H1 (cell line): ENCODE data around the gene ARHGEF40. TPM values are rescaled to one million over a fixed set of nuclear protein-coding genes. Genes with fewer than 3 reads are reported as not detected.

Source experiments
- CTCF ChIA-PET: fragments of 300-600 bp; sonication (Branson Sonifier 250); formaldehyde crosslinking; loops from one replicate; lab custom pipeline; 2021; ENCODE audit not compliant: partially characterized antibody; lab: Charles Lee
- POLR2A ChIA-PET: fragments of 300-600 bp; sonication (Branson Sonifier 250); formaldehyde crosslinking; loops from one replicate; lab custom pipeline; 2021; ENCODE audit warnings: inconsistent platforms; ENCODE audit not compliant: partially characterized antibody; lab: Charles Lee
- DNase-seq, 2 experiments: peaks; one replicate each; pipeline versions ENCODE4 v3.0.0 to v3.0.0-alpha.2; 2010 to 2022; ENCODE audit warnings: low spot score in 2 of 2, low read depth in 1 of 2, mixed read lengths in 1 of 2
- FAIRE-seq: peaks from 2 replicates; lab custom pipeline; 2011; peaks lifted over from hg19 to GRCh38; lab: Jason Lieb, UNC
- H2AFZ ChIP-seq: 2 replicates; pipeline ENCODE4 v1.8.1; 2012; ENCODE audit warnings: low read length, inconsistent platforms
- H2AK5ac ChIP-seq: 2 replicates; pipeline ENCODE4 v1.6.1; 2013; ENCODE audit warnings: low read depth, low read length
- H2BK120ac ChIP-seq: replicated peaks from 2 replicates; pipeline ENCODE3; 2013; ENCODE audit warnings: low read depth, low read length, inconsistent platforms
- H2BK12ac ChIP-seq: 2 replicates; pipeline ENCODE4 v1.6.1; 2013; ENCODE audit warnings: low read depth, low read length
- H2BK15ac ChIP-seq: 2 replicates; pipeline ENCODE4 v1.6.1; 2013; ENCODE audit warnings: low read length
- H2BK20ac ChIP-seq: 2 replicates; pipeline ENCODE4 v1.6.1; 2013; ENCODE audit warnings: low read length
- H2BK5ac ChIP-seq: 2 replicates; pipeline ENCODE4 v1.6.1; 2013; ENCODE audit warnings: low read depth, low read length
- H3K14ac ChIP-seq: 2 replicates; pipeline ENCODE4 v1.6.1; 2013; ENCODE audit warnings: inconsistent platforms; ENCODE audit not compliant: insufficient read length
- H3K18ac ChIP-seq: 2 replicates; pipeline ENCODE4 v1.6.1; 2013; ENCODE audit warnings: low read length; ENCODE audit errors: extremely low read depth
- H3K23ac ChIP-seq: 2 replicates; pipeline ENCODE4 v1.6.1; 2013; ENCODE audit warnings: inconsistent platforms; ENCODE audit not compliant: insufficient read length
- H3K23me2 ChIP-seq: 2 replicates; pipeline ENCODE4 v1.6.1; 2013; ENCODE audit warnings: low read depth, low read length
- H3K27ac ChIP-seq: 2 replicates; pipeline ENCODE4 v1.6.1; 2011; ENCODE audit warnings: low read depth, low read length, inconsistent platforms
- H3K27me3 ChIP-seq, 4 experiments: replicated peaks in 1 of 4; 1 replicate in 1 of 4; 2 replicates in 3 of 4; pipeline versions ENCODE4 v1.6.1 to v1.8.1; 2011 to 2013; ENCODE audit warnings: low read length in 3 of 4, mild to moderate bottlenecking in 3 of 4, inconsistent platforms in 2 of 4, mixed read lengths in 2 of 4, moderate library complexity in 1 of 4; ENCODE audit not compliant: control insufficient read depth in 3 of 4, insufficient read depth in 3 of 4; ENCODE audit errors: extremely low read depth in 1 of 4
- H3K36me3 ChIP-seq, 4 experiments: 2 replicates each; pipeline versions ENCODE4 v1.6.1 to v1.8.1; 2011 to 2013; ENCODE audit warnings: mild to moderate bottlenecking in 4 of 4, low read length in 3 of 4, moderate library complexity in 2 of 4, control low read depth in 1 of 4, inconsistent platforms in 1 of 4; ENCODE audit not compliant: insufficient read depth in 4 of 4, control insufficient read depth in 2 of 4
- H3K4ac ChIP-seq: replicated peaks from 2 replicates; pipeline ENCODE3; 2013; ENCODE audit warnings: low read length, low read depth, mixed read lengths, inconsistent platforms; ENCODE audit not compliant: insufficient read length
- H3K4me1 ChIP-seq, 4 experiments: replicated peaks in 1 of 4; 1 replicate in 1 of 4; 2 replicates in 3 of 4; pipeline versions ENCODE4 v1.6.1 to v1.8.1; 2011 to 2013; ENCODE audit warnings: low read length in 3 of 4, inconsistent platforms in 2 of 4, mixed read lengths in 1 of 4; ENCODE audit not compliant: insufficient read depth in 4 of 4, control insufficient read depth in 3 of 4
- H3K4me2 ChIP-seq, 2 experiments: 2 replicates each; pipeline versions ENCODE4 v1.6.1 to v1.8.1; 2011 to 2013; ENCODE audit warnings: low read depth in 2 of 2, low read length in 2 of 2, control low read depth in 1 of 2, inconsistent platforms in 1 of 2, mild to moderate bottlenecking in 1 of 2; ENCODE audit not compliant: insufficient read depth in 1 of 2
- H3K4me3 ChIP-seq, 4 experiments: fragments of 200-600, 300-600 bp in 1 of 4; sonication (generic), shearing (Covaris generic), sonication (Bioruptor Twin) in 1 of 4; 2 replicates each; pipeline versions ENCODE4 v1.5.1 to v1.8.1; 2011 to 2016; ENCODE audit warnings: low read length in 4 of 4, low read depth in 3 of 4, control low read depth in 2 of 4, inconsistent platforms in 2 of 4, mild to moderate bottlenecking in 2 of 4, mixed read lengths in 1 of 4, moderate library complexity in 1 of 4; ENCODE audit not compliant: insufficient read depth in 2 of 4; ENCODE audit errors: extremely low read depth in 1 of 4
- H3K56ac ChIP-seq: replicated peaks from 2 replicates; pipeline ENCODE3; 2013; ENCODE audit warnings: low read depth, mild to moderate bottlenecking, mixed read lengths, low read length, inconsistent platforms; ENCODE audit not compliant: insufficient read length
- H3K79me1 ChIP-seq: 2 replicates; pipeline ENCODE4 v1.6.1; 2013; ENCODE audit warnings: low read depth, low read length, control low read depth
- H3K79me2 ChIP-seq, 2 experiments: 2 replicates each; pipeline versions ENCODE4 v1.6.1 to v1.8.1; 2012 to 2013; ENCODE audit warnings: low read length in 2 of 2, mild to moderate bottlenecking in 2 of 2, inconsistent platforms in 1 of 2; ENCODE audit not compliant: insufficient read depth in 2 of 2, control insufficient read depth in 1 of 2
- H3K9ac ChIP-seq, 4 experiments: replicated peaks in 1 of 4; 1 replicate in 1 of 4; 2 replicates in 3 of 4; pipeline versions ENCODE4 v1.6.1 to v1.8.1; 2011 to 2013; ENCODE audit warnings: low read depth in 3 of 4, low read length in 3 of 4, control low read depth in 2 of 4, mild to moderate bottlenecking in 2 of 4, moderate library complexity in 2 of 4, inconsistent platforms in 1 of 4; ENCODE audit errors: extremely low read depth in 1 of 4
- H3K9me3 ChIP-seq, 2 experiments: 2 replicates each; pipeline versions ENCODE4 v1.6.1 to v1.8.1; 2012 to 2013; ENCODE audit warnings: mild to moderate bottlenecking in 2 of 2, moderate library complexity in 2 of 2, control low read depth in 1 of 2, inconsistent platforms in 1 of 2, low read depth in 1 of 2, low read length in 1 of 2, mixed read lengths in 1 of 2; ENCODE audit not compliant: insufficient read depth in 2 of 2
- H4K20me1 ChIP-seq, 2 experiments: replicated peaks in 1 of 2; 2 replicates each; pipeline versions ENCODE3 to v1.8.1; 2011 to 2013; ENCODE audit warnings: inconsistent platforms in 2 of 2, low read length in 2 of 2, mild to moderate bottlenecking in 1 of 2; ENCODE audit not compliant: insufficient read depth in 2 of 2, control insufficient read depth in 1 of 2
- H4K5ac ChIP-seq: 2 replicates; pipeline ENCODE4 v1.6.1; 2013; ENCODE audit warnings: low read length, low read depth, mixed read lengths, inconsistent platforms; ENCODE audit not compliant: insufficient read length
- H4K8ac ChIP-seq: 2 replicates; pipeline ENCODE4 v1.8.0; 2013; ENCODE audit warnings: mild to moderate bottlenecking, moderate library complexity, low read length, inconsistent platforms; ENCODE audit not compliant: insufficient read depth; ENCODE audit errors: extremely low read depth
- H4K91ac ChIP-seq: replicated peaks from 2 replicates; pipeline ENCODE3; 2013; ENCODE audit warnings: low read length, mixed read lengths, inconsistent platforms; ENCODE audit not compliant: insufficient read length
- ASH2L ChIP-seq: fragments of 200-600, 300-600 bp; sonication (generic); IDR thresholded peaks from one replicate; pipeline ENCODE4 v1.7.1; 2017; ENCODE audit warnings: low read length
- EP300 ChIP-seq, 2 experiments: IDR thresholded peaks; 1 replicate in 1 of 2; 2 replicates in 1 of 2; pipeline ENCODE4 v1.6.1; 2011 to 2012; ENCODE audit warnings: low read depth in 2 of 2, low read length in 2 of 2, mild to moderate bottlenecking in 2 of 2, borderline replicate concordance in 1 of 2, inconsistent platforms in 1 of 2, moderate library complexity in 1 of 2
- JUN ChIP-seq: IDR thresholded peaks from 2 replicates; pipeline ENCODE4 v1.6.1; 2011; ENCODE audit warnings: low read depth, mild to moderate bottlenecking, improper control_type of control experiment, low read length
- KDM4A ChIP-seq: IDR thresholded peaks from one replicate; pipeline ENCODE4 v1.7.1; 2012; ENCODE audit warnings: low read depth, mild to moderate bottlenecking, moderate library complexity, low read length, inconsistent platforms; ENCODE audit not compliant: severe bottlenecking
- POLR2A ChIP-seq, 2 experiments: IDR thresholded peaks; 1 replicate in 1 of 2; 2 replicates in 1 of 2; pipeline ENCODE4 v1.6.1; 2011; ENCODE audit warnings: low read depth in 2 of 2, low read length in 2 of 2, mild to moderate bottlenecking in 2 of 2; ENCODE audit errors: control extremely low read depth in 1 of 2
- SIN3A ChIP-seq, 2 experiments: IDR thresholded peaks in 1 of 2; conservative IDR thresholded peaks in 1 of 2; 2 replicates each; pipeline ENCODE4 v1.6.1; 2011 to 2012; ENCODE audit warnings: low read length in 2 of 2, improper control_type of control experiment in 1 of 2, low read depth in 1 of 2, mild to moderate bottlenecking in 1 of 2
- SIX5 ChIP-seq: IDR thresholded peaks from 2 replicates; pipeline ENCODE4 v1.6.1; 2011; ENCODE audit warnings: mild to moderate bottlenecking, low read depth, low read length
- TAF7 ChIP-seq: optimal IDR thresholded peaks from 2 replicates; pipeline ENCODE3; 2011; ENCODE audit warnings: low read depth, mild to moderate bottlenecking, inconsistent platforms, low read length, moderate library complexity, borderline replicate concordance
- TBP ChIP-seq: IDR thresholded peaks from 2 replicates; pipeline ENCODE4 v1.6.1; 2011; ENCODE audit warnings: low read depth, low read length, improper control_type of control experiment
- WGBS, 2 experiments: shearing (Covaris generic) in 1 of 2; methylation state at CpG; one replicate each; pipeline versions ENCODE4 v1.1.6 to v1.1.7; 2013 to 2015; ENCODE audit warnings: low lambda C conversion rate in 2 of 2, mixed read lengths in 2 of 2, inconsistent platforms in 1 of 2, low coverage in 1 of 2, missing lambda C conversion rate in 1 of 2; ENCODE audit not compliant: insufficient replicate concordance in 2 of 2, insufficient coverage in 1 of 2, insufficient read length in 1 of 2; ENCODE audit errors: extremely low coverage in 1 of 2, missing lambda C conversion rate in 1 of 2; 5-methylcytosine and 5-hydroxymethylcytosine counted together
- polyA plus RNA-seq, 7 experiments: library from polyadenylated mRNA; depleted of rRNA in 3 of 7; stranded (reverse) in 5 of 7; unstranded in 2 of 7; fragments of >200 nt in 5 of 7; fragments of 200-250 nt in 2 of 7; gene quantifications; 1 replicate in 5 of 7; 2 replicates in 1 of 7; 4 replicates in 1 of 7; pipeline versions ENCODE4 v1.2.1 to v1.2.3, GENCODE V29; 2011 to 2013; ENCODE audit warnings: missing spikeins in 2 of 7, mixed read lengths in 2 of 7
- total RNA-seq: library from RNA; stranded (reverse); fragmentation: NEBNext Ultra II Directional; extraction: Animal tissue kit (Norgen Biotek cat#: 25700); gene quantifications from 2 replicates; pipeline ENCODE4 v1.2.1, GENCODE V29; 2021

The ARHGEF40 gene
- total and polyA plus RNA-seq, 2 of the 8 experiments (the other 6 are each of a cell fraction or from before 2014, with no cell fraction given), result 53.1 to 101 TPM

DNA sequence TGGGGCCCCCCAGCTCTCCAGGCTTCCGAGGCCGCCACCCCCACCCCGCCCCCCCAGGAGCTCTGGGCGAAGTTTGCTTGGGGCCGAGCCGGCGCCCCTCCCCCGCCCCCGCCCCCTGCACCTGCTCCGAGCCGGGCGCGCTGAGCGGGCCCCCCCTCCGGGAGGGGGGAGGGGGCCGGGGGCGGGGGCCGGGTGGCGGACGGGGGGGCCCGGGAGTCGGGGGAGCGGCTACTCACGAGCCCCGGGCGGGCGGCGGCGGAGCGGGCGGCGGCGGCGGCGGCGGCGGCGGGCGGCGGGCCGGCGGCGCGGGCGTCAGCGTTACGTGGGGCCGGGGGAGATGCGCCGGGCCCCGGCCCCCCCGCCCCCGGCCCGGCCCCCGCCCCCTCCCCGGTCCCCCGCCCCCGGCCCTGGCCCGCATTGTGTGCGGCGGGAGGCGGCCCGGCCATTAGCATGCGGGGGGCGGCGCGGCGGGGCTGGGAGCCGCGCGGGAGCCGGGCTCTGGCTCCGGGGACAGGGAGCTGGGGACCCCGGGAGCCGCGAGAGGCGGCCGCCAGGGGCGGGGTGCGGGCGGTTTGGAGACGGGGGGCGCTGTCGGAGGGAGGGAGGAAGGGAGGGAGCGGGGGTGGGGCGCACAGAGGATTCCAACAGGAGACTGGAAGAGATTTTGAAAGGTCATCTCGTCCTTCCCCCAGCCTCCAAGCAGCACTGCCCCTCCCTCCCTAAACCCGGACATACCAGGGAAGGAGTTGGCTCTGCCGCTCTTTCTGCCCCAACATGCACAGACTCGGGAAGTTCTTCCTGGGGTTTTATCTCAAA lies 28.2 kb downstream of the ARHGEF40 start, which contains the start of gene ZNF219:
ZNF219 (minus strand) TSS at position 580 of the 816 bp plus-strand sequence. CDS start 5,064 bp downstream, outside the sequence.
- Histone ChIP-seq H3K4me1 (peaks cover 13 to 37% (median 19%) of the 10 kb centered on the region in 4 experiments), H3K4me3 (peak within 1 kb of the TSS; percentile 68 to 85 (median 74)), H2BK20ac (no peak within 1 kb of the TSS; the same call in 1 of the 2 replicates), H3K23ac (no peak within 1 kb of the TSS), H4K91ac (peak within 1 kb of the TSS; percentile 81), H3K9ac (peak within 1 kb of the TSS in 3 of 4 experiments; percentile 56 to 76 (median 64); a peak in 6 of 7 replicates), H3K4ac (peak within 1 kb of the TSS; percentile 60), H3K56ac (peak within 1 kb of the TSS; percentile 50), H2BK120ac (no peak within 1 kb of the TSS), H2BK15ac (0 out of 2 replicates have a peak within 1 kb of the TSS, but pooled peaks have one; percentile 5), H4K8ac (no peak within 1 kb of the TSS), H2AFZ (no peak within 1 kb of the TSS), H4K5ac (peak within 1 kb of the TSS; percentile 69), H3K14ac (no peak within 1 kb of the TSS), H3K36me3 (peaks cover 0 to under 1% (median 0%) of the 10 kb centered on the region in 4 experiments; a peak in 1 of 8 replicates), H3K18ac (peak within 1 kb of the TSS; percentile 94; the same call in 1 of the 2 replicates), H3K23me2 (peaks cover 18% of the 10 kb centered on the region), H2BK12ac (peak within 1 kb of the TSS; percentile 41), H3K9me3 (no peaks in the 10 kb centered on the region), H4K20me1 (peaks cover 0 to 3% of the 10 kb centered on the region in 2 experiments), H3K4me2 (peak within 1 kb of the TSS; percentile 90 to 91), H2AK5ac (no peak within 1 kb of the TSS), H3K79me2 (peaks cover 4 to 63% of the 10 kb centered on the region in 2 experiments), H2BK5ac (peak within 1 kb of the TSS; percentile 69), H3K27ac (peak within 1 kb of the TSS; percentile 74), H3K27me3 (no peaks in the 10 kb centered on the region), H3K79me1 (peaks cover 2% of the 10 kb centered on the region)
- 0% methylated on average over 3 of the region's 90 CpGs; no CpG with 5 or more reads in 1 of the 2 experiments for WGBS, 2 experiments
- ChIA-PET CTCF (interaction anchor here (1.4 to 7.8 kb wide), 3 partner anchors 27 to 117 kb away, joined by 3 to 102 read pairs (median 14); partner anchors contain the start of gene ARHGEF40), POLR2A (interaction anchor here (1.0 to 7.8 kb wide), 4 partner anchors 11 to 755 kb away, joined by 3 to 148 read pairs (median 10); partner anchors contain the start of genes ARHGEF40 and PARP2)
- DNase-seq, result peak; percentile 54 to 86
- no peak for FAIRE-seq
- TF ChIP-seq KDM4A (peak; percentile 42), TBP (0 out of 2 replicates have a peak, but pooled peaks have one; percentile 26), SIX5 (no peak), SIN3A (conservative IDR thresholded peaks at IDR 0.05 in 1 of 2, IDR thresholded peaks at IDR 0.05 in 1 of 2; ENCODE audit: low read depth in 1 of 2, low read length in 2 of 2) (peak in 1 of 2 experiments; percentile 69; a peak in 2 of 4 replicates), EP300 (IDR thresholded peaks at IDR 0.05; ENCODE audit: borderline replicate concordance in 1 of 2, low read depth in 2 of 2, low read length in 2 of 2) (peak; percentile 19 to 42; a peak in 2 of 3 replicates), TAF7 (peak; percentile 32), JUN (no peak), POLR2A (IDR thresholded peaks at IDR 0.05; ENCODE audit: control extremely low read depth in 1 of 2, low read depth in 2 of 2, low read length in 2 of 2) (peak; percentile 49 to 55; a peak in 2 of 3 replicates), ASH2L (peak; percentile 27)
